ENCODE measurements around the gene NEURL1B. TPM values are rescaled to one million over a fixed set of nuclear protein-coding genes. Genes with fewer than 3 reads are reported as not detected.

The NEURL1B gene
- total and polyA plus RNA-seq, 4 donors: 1.9 to 65.8 (median 24.8) TPM

DNA sequence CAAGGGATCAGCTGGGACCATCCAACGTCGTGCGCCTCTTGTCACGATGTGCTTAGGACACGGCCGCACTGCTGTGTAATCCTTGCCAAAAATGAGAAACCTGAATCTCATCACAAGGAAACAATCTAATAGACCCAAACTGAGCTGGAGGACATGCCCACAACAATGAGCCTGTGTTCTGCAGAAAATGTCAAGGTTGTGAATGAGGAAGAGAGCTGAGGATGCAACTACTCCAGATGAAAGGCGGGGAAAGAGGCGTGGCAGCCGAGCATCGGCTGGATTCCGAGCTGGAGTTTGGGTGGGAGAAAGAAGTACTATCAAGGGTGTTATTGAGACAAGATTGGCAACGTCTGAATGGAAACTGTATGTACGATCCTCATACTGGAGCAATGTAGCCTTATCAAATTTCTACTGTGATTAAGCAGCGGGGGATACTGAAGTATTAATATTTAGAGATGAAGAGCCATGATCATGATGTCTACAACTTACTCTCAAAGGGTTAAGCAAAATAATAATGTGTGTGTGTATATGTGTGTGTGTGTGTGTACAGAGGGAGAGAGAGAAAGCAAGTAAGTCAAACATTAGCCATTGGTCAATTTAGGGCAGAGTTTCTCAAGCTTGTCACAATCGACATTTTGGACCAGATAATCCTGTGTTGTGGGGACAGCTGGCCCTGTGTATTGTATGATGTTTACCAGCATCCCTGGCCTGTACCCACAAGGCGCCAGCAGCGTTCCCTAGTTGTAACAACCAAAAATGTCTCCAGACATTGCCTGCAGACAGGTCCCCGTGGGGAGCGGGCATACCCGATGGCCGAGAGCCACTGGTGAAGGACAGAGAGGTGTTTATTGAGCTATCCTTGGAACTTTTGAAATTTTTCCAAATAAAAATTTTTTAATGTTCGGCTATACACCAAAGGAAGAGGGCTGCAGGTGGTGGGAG is 83.5 kb downstream of the NEURL1B start:
- Histone ChIP-seq H3K9me3 (ENCODE audit: control insufficient read depth, low read length) (no peaks in the 10 kb centered on the region), H3K4me1 (ENCODE audit: control insufficient read depth in 1 of 2, insufficient read depth in 2 of 2, low read length in 2 of 2) (peaks cover 3% of the 10 kb centered on the region in 2 donors), H3K4me3 (ENCODE audit: low read length in 2 of 2) (no peak overlapping the region), H3K36me3 (ENCODE audit: control insufficient read depth in 1 of 2, insufficient read depth in 2 of 2, low read length in 1 of 2) (no peaks in the 10 kb centered on the region), H3K27ac (ENCODE audit: low read depth in 1 of 2, low read length in 2 of 2) (no peak overlapping the region), H3K27me3 (ENCODE audit: control insufficient read depth in 1 of 2, insufficient read depth in 2 of 2, low read length in 1 of 2) (no peaks in the 10 kb centered on the region)
- DNase-seq: peak in 1 of 2 donors; percentile 56
- intact Hi-C loops (cut with DNase I): no loop called here
- 86 to 87% methylated on average over 22 of the region's 22 CpGs for whole genome bisulfite sequencing, 2 donors
- ATAC-seq (ENCODE audit: low FRiP score): no peak

DNA sequence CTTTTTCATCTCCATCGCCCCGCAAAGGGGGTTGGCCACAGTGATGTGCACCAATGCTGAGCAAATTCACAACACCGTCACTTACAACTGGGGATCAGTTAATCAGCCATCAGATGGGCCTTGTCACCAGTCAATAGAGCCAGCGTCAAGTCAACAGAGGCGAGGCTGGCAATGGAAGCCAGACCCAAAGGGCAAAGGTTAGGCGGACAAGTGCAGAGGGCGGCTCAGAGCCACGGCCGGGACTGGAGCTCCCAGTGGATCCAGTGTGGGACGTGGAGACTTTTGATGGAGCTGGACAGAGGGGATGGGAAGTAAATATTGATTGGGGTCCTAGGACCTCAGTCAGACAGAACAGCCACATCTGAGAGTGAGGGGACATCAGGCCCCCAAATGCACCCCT is 84.2 kb downstream of the NEURL1B start:
- ATAC-seq (ENCODE audit: low FRiP score) (no peak), DNase-seq (peak in 1 of 2 donors; percentile 52)
- Histone ChIP-seq H3K9me3 (ENCODE audit: control insufficient read depth, low read length) (no peaks in the 10 kb centered on the region), H3K27ac (ENCODE audit: low read depth in 1 of 2, low read length in 2 of 2) (no peak overlapping the region), H3K27me3 (ENCODE audit: control insufficient read depth in 1 of 2, insufficient read depth in 2 of 2, low read length in 1 of 2) (no peaks in the 10 kb centered on the region), H3K4me1 (ENCODE audit: control insufficient read depth in 1 of 2, insufficient read depth in 2 of 2, low read length in 2 of 2) (peaks cover 3% of the 10 kb centered on the region in 2 donors), H3K36me3 (ENCODE audit: control insufficient read depth in 1 of 2, insufficient read depth in 2 of 2, low read length in 1 of 2) (no peaks in the 10 kb centered on the region), H3K4me3 (ENCODE audit: low read length in 2 of 2) (no peak overlapping the region)
- intact Hi-C loops (cut with DNase I): no loop called here
- 97% methylated on average over 10 of the region's 10 CpGs for WGBS, 2 donors

DNA sequence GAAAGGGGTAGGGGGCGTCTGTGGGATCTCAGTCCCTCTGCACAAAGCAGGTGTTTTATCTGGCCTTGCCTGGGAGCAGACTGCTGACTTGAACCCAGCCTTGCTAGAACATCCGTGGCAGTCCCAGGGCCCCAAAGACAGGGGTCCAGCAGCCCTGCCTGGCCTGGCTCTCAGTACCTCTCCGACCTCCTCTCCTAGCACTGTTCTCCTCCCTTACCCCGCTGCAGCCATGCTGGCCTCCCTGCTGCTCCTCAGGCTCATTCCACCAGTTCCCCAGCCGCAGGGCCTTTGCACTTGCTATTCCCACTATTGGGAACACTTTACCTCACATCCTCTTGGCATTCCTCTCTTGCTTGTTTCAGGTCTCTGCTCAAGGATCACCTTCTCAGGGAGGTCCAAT is 84.7 kb downstream of the NEURL1B start:
- DNase-seq: peak in 1 of 2 donors; percentile 37

DNA sequence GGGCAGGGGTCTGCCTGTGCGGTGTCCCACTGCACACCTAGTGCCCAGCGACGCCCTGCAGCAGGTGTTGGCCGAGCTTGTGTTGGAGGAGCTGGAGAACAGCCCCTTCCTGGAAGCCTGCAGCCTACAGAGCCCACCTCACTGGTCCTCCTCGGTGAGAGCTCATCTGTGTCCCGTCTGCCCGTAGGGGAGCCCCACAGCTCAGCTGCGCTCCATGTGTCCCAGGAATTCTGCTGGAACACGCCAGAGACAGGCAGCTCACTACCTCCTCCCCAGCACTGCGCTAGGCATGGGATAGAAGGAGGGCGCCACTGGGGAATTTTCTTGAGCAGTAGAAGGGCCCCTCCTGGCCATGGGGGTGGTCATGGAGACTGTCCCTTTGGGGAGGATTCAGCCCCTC is 85.9 kb downstream of the NEURL1B start:
- no peak overlapping the region for H3K27ac ChIP-seq (ENCODE audit: low read depth in 1 of 2, low read length in 2 of 2)
- no peak for ATAC-seq (ENCODE audit: low FRiP score)
- no peak overlapping the region for H3K4me3 ChIP-seq (ENCODE audit: low read length in 2 of 2)
- H3K36me3 ChIP-seq (ENCODE audit: control insufficient read depth in 1 of 2, insufficient read depth in 2 of 2, low read length in 1 of 2): no peaks in the 10 kb centered on the region
- WGBS, 2 donors: 94 to 95% methylated on average over 11 of the region's 11 CpGs
- no peaks in the 10 kb centered on the region for H3K27me3 ChIP-seq (ENCODE audit: control insufficient read depth in 1 of 2, insufficient read depth in 2 of 2, low read length in 1 of 2)
- H3K9me3 ChIP-seq (ENCODE audit: control insufficient read depth, low read length): no peaks in the 10 kb centered on the region
- intact Hi-C loops (cut with DNase I): no loop called here
- H3K4me1 ChIP-seq (ENCODE audit: control insufficient read depth in 1 of 2, insufficient read depth in 2 of 2, low read length in 2 of 2): peaks cover 0 to 3% of the 10 kb centered on the region in 2 donors
- peak in 1 of 2 donors; percentile 70 for DNase-seq

More for the DNA sequence above, 84.7 kb downstream of the NEURL1B start:
- no peaks in the 10 kb centered on the region for H3K36me3 ChIP-seq (ENCODE audit: control insufficient read depth in 1 of 2, insufficient read depth in 2 of 2, low read length in 1 of 2)
- H3K27ac ChIP-seq (ENCODE audit: low read depth in 1 of 2, low read length in 2 of 2): no peak overlapping the region
- H3K4me1 ChIP-seq (ENCODE audit: control insufficient read depth in 1 of 2, insufficient read depth in 2 of 2, low read length in 2 of 2): peaks cover 3% of the 10 kb centered on the region in 2 donors
- H3K9me3 ChIP-seq (ENCODE audit: control insufficient read depth, low read length): no peaks in the 10 kb centered on the region
- no peaks in the 10 kb centered on the region for H3K27me3 ChIP-seq (ENCODE audit: control insufficient read depth in 1 of 2, insufficient read depth in 2 of 2, low read length in 1 of 2)
- H3K4me3 ChIP-seq (ENCODE audit: low read length in 2 of 2): no peak overlapping the region
- intact Hi-C loops (cut with DNase I): no loop called here
- WGBS, 2 donors: 95 to 97% methylated on average over 4 to 5 of the region's 5 CpGs
- ATAC-seq (ENCODE audit: low FRiP score): no peak

DNA sequence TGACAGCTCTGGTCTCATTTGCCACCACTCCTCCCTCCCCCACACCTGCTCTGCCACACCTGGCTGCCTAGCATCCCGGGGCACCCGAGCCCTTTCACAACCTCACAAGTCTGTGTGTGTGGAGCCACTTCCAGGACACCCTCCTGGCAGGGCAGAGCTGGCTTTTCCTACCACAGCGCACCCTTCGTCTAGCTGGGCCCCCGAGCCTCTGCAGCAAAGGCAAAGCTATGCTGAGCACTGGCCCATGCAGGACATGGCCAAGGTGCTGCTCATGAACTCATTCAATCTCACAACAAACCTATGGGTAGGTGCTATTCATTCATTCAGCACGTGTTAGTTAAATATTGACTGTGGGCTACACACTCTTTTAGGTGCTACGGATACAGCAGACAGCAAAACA is 86.5 kb downstream of the NEURL1B start:
- intact Hi-C loops (cut with DNase I): no loop called here
- 89 to 93% methylated on average over 7 of the region's 7 CpGs for WGBS, 2 donors
- ATAC-seq (ENCODE audit: low FRiP score) (no peak), DNase-seq (peak in 1 of 2 donors; percentile 57)
- H3K36me3 ChIP-seq (ENCODE audit: control insufficient read depth in 1 of 2, insufficient read depth in 2 of 2, low read length in 1 of 2): no peaks in the 10 kb centered on the region
- no peaks in the 10 kb centered on the region for H3K9me3 ChIP-seq (ENCODE audit: control insufficient read depth, low read length)
- H3K4me3 ChIP-seq (ENCODE audit: low read length in 2 of 2): no peak overlapping the region
- peaks cover 0 to under 1% of the 10 kb centered on the region in 2 donors for H3K4me1 ChIP-seq (ENCODE audit: control insufficient read depth in 1 of 2, insufficient read depth in 2 of 2, low read length in 2 of 2)
- H3K27me3 ChIP-seq (ENCODE audit: control insufficient read depth in 1 of 2, insufficient read depth in 2 of 2, low read length in 1 of 2): no peaks in the 10 kb centered on the region
- H3K27ac ChIP-seq (ENCODE audit: low read depth in 1 of 2, low read length in 2 of 2): no peak overlapping the region

DNA sequence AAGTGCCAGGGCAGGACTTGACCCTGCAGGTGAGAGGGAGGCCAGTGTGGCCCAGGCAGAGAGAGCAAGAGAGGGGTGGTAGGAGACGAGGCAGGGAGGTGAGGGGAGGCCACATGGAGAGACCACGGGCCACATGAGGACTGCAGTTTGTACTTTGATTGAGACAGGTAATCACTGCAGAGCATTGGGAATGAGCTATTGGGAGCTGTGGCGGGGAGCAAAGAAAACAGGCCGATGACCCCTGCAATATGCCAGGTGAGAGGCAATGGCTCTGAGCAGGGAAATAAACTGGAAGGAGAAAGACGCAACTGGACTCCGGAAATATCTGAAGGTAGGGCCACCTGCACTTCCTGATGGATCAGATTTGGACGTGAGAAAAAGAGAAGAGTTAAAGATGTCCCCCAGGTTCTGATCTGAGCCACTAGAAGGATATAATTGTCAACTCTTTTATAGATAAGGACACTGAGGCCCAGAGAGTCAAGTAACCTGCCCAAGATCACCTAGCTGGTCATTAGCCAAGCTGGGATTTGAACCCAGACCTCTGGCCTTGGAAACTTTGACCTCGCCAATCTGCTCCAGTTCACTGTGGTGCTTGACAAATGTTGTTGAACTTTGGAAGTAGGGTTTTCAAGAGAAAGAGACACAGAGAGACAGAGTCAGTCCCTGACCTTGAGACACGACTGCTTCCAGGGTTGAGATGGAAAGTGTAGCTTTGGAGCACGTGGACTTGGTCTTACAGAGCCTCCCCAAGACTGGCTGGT is 87.6 kb downstream of the NEURL1B start:
- DNase-seq (peak in 1 of 2 donors; percentile 58), ATAC-seq (ENCODE audit: low FRiP score) (no peak)
- H3K27ac ChIP-seq (ENCODE audit: low read depth in 1 of 2, low read length in 2 of 2): no peak overlapping the region
- no peaks in the 10 kb centered on the region for H3K27me3 ChIP-seq (ENCODE audit: control insufficient read depth in 1 of 2, insufficient read depth in 2 of 2, low read length in 1 of 2)
- WGBS, 2 donors: 84 to 89% methylated on average over 10 of the region's 10 CpGs
- H3K9me3 ChIP-seq (ENCODE audit: control insufficient read depth, low read length): no peaks in the 10 kb centered on the region
- no peaks in the 10 kb centered on the region for H3K36me3 ChIP-seq (ENCODE audit: control insufficient read depth in 1 of 2, insufficient read depth in 2 of 2, low read length in 1 of 2)
- no peaks in the 10 kb centered on the region for H3K4me1 ChIP-seq (ENCODE audit: control insufficient read depth in 1 of 2, insufficient read depth in 2 of 2, low read length in 2 of 2)
- no peak overlapping the region for H3K4me3 ChIP-seq (ENCODE audit: low read length in 2 of 2)
- intact Hi-C loops (cut with DNase I): no loop called here

DNA sequence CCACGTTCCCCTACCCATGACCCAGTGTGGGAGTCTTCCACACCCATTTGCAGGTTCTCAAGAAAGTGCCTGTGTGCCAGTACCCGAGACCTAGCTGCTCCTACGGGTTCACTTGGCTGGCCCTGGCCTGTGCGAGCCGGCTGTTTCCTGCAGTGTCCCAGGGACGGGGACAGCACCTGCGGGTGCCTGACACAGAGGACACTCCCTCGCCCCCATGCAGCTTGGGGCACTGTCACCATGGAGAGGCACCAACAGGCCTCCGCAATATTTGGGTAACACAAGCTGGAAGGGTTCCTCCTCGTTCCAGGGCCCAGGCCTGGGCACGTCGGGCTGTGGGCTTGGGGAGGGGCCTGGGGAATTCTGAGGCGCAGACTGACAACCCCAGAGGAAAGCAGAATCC is 88.5 kb downstream of the NEURL1B start:
- Histone ChIP-seq H3K4me1 (ENCODE audit: control insufficient read depth in 1 of 2, insufficient read depth in 2 of 2, low read length in 2 of 2) (no peaks in the 10 kb centered on the region), H3K27me3 (ENCODE audit: control insufficient read depth in 1 of 2, insufficient read depth in 2 of 2, low read length in 1 of 2) (no peaks in the 10 kb centered on the region), H3K36me3 (ENCODE audit: control insufficient read depth in 1 of 2, insufficient read depth in 2 of 2, low read length in 1 of 2) (no peaks in the 10 kb centered on the region), H3K4me3 (ENCODE audit: low read length in 2 of 2) (no peak overlapping the region), H3K9me3 (ENCODE audit: control insufficient read depth, low read length) (no peaks in the 10 kb centered on the region), H3K27ac (ENCODE audit: low read depth in 1 of 2, low read length in 2 of 2) (no peak overlapping the region)
- ATAC-seq (ENCODE audit: low FRiP score) (no peak), DNase-seq (peak in 1 of 2 donors; percentile 54)
- WGBS, 2 donors: 93 to 94% methylated on average over 13 of the region's 13 CpGs
- intact Hi-C loops (cut with DNase I): no loop called here

DNA sequence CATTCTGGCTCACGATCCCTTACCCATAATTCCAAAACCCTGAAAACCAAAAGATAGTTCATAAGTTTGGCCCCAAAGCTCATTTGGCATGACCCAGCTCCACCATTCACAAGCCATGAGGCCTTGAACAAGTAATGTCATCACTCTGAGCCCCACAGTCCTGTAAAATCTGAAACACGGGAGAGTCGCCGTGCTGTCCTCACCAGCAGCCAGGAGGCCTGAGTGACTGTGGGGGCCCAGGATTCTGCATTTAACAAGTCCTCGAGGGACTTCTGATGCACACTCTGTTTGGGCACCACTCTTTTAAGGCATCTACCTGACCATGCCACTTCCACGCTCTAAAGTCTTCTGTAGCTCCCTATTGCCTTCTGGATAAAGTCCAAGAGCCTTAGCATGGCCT is 89.2 kb downstream of the NEURL1B start:
- H3K4me1 ChIP-seq (ENCODE audit: control insufficient read depth in 1 of 2, insufficient read depth in 2 of 2, low read length in 2 of 2): no peaks in the 10 kb centered on the region
- no peak overlapping the region for H3K4me3 ChIP-seq (ENCODE audit: low read length in 2 of 2)
- no peaks in the 10 kb centered on the region for H3K9me3 ChIP-seq (ENCODE audit: control insufficient read depth, low read length)
- WGBS, 2 donors: 93 to 95% methylated on average over 6 of the region's 6 CpGs
- no peaks in the 10 kb centered on the region for H3K27me3 ChIP-seq (ENCODE audit: control insufficient read depth in 1 of 2, insufficient read depth in 2 of 2, low read length in 1 of 2)
- no peak for ATAC-seq (ENCODE audit: low FRiP score)
- intact Hi-C loops (cut with DNase I): no loop called here
- no peaks in the 10 kb centered on the region for H3K36me3 ChIP-seq (ENCODE audit: control insufficient read depth in 1 of 2, insufficient read depth in 2 of 2, low read length in 1 of 2)
- H3K27ac ChIP-seq (ENCODE audit: low read depth in 1 of 2, low read length in 2 of 2): no peak overlapping the region
- DNase-seq: peak in 1 of 2 donors; percentile 54
